HepG2 (cell line): ENCODE measurements around the gene ANKRD37. TPM values are rescaled to one million over a fixed set of nuclear protein-coding genes. Genes with fewer than 3 reads are reported as not detected.

ENCODE experiments used
- GPN1 ChIP-seq: sonication (generic); formaldehyde crosslinking; IDR thresholded peaks from 2 replicates; pipeline ENCODE4 v1.5.1; 2020; ENCODE audit warnings: missing genetic modification reagents, borderline replicate concordance
- GZF1 ChIP-seq: sonication (generic); formaldehyde crosslinking; IDR thresholded peaks from 2 replicates; pipeline ENCODE4 v1.5.1; 2020; ENCODE audit warnings: mild to moderate bottlenecking, missing genetic modification reagents
- HNF1A ChIP-seq, 2 experiments: sonication (generic) in 1 of 2; formaldehyde crosslinking in 1 of 2; IDR thresholded peaks; 2 replicates each; pipeline versions ENCODE4 v1.4.0 to v1.6.1; 2016 to 2020; ENCODE audit warnings: borderline replicate concordance in 1 of 2, low read depth in 1 of 2, mild to moderate bottlenecking in 1 of 2, missing genetic modification reagents in 1 of 2
- HOXA5 ChIP-seq: sonication (generic); formaldehyde crosslinking; IDR thresholded peaks from 2 replicates; pipeline ENCODE4 v1.4.0; 2020; ENCODE audit warnings: missing genetic modification reagents
- KLF11 ChIP-seq: IDR thresholded peaks from 2 replicates; pipeline ENCODE4 v1.6.1; 2016; ENCODE audit warnings: missing compliant biosample characterization
- MTF1 ChIP-seq: sonication (generic); formaldehyde crosslinking; IDR thresholded peaks from 2 replicates; pipeline ENCODE4 v1.5.0; 2020; ENCODE audit warnings: missing genetic modification reagents
- NFE2 ChIP-seq: sonication (generic); formaldehyde crosslinking; IDR thresholded peaks from 2 replicates; pipeline ENCODE4 v1.4.0; 2020; ENCODE audit warnings: missing genetic modification reagents
- NFE2L2 ChIP-seq: fragments of 150-350 bp; IDR thresholded peaks from 2 replicates; pipeline ENCODE4 v1.6.1; 2014; ENCODE audit warnings: low read length
- PHF8 ChIP-seq: sonication (generic); formaldehyde crosslinking; IDR thresholded peaks from 2 replicates; pipeline ENCODE4 v1.5.0; 2020; ENCODE audit warnings: missing genetic modification reagents
- POLR2AphosphoS2 ChIP-seq: IDR thresholded peaks from 2 replicates; pipeline ENCODE4 v1.6.1; 2011; ENCODE audit warnings: low read depth, low read length, improper control_type of control experiment
- PREB ChIP-seq: sonication (generic); formaldehyde crosslinking; IDR thresholded peaks from 2 replicates; pipeline ENCODE4 v1.4.0; 2020; ENCODE audit warnings: missing genetic modification reagents
- SOX5 ChIP-seq: IDR thresholded peaks from 2 replicates; pipeline ENCODE4 v1.6.1; 2016; ENCODE audit warnings: borderline replicate concordance
- TFAP4 ChIP-seq: sonication (generic); IDR thresholded peaks from 2 replicates; pipeline ENCODE4 v1.6.1; 2016; ENCODE audit warnings: low read depth, borderline replicate concordance
- TIGD3 ChIP-seq: sonication (generic); formaldehyde crosslinking; IDR thresholded peaks from 2 replicates; pipeline ENCODE4 v1.5.1; 2020; ENCODE audit warnings: mild to moderate bottlenecking, missing genetic modification reagents, borderline replicate concordance
- ZBTB25 ChIP-seq: IDR thresholded peaks from 2 replicates; pipeline ENCODE4 v1.6.1; 2018; ENCODE audit warnings: missing genetic modification reagents
- ZNF253 ChIP-seq: sonication (generic); formaldehyde crosslinking; IDR thresholded peaks from 2 replicates; pipeline ENCODE4 v1.8.0; 2022; ENCODE audit warnings: mild to moderate bottlenecking, missing genetic modification reagents, borderline replicate concordance
- ZNF331 ChIP-seq: sonication (generic); formaldehyde crosslinking; IDR thresholded peaks from 2 replicates; pipeline ENCODE4 v1.4.0; 2020; ENCODE audit warnings: missing genetic modification reagents
- ZNF543 ChIP-seq: sonication (generic); formaldehyde crosslinking; IDR thresholded peaks from 2 replicates; pipeline ENCODE4 v1.4.0; 2020; ENCODE audit warnings: mild to moderate bottlenecking, missing genetic modification reagents
- ZNF607 ChIP-seq: sonication (generic); formaldehyde crosslinking; IDR thresholded peaks from 2 replicates; pipeline ENCODE4 v1.5.1; 2020; ENCODE audit warnings: missing genetic modification reagents, mild to moderate bottlenecking, borderline replicate concordance
- ZNF713 ChIP-seq: sonication (generic); formaldehyde crosslinking; IDR thresholded peaks from 2 replicates; pipeline ENCODE4 v1.4.0; 2020; ENCODE audit warnings: mild to moderate bottlenecking, missing genetic modification reagents
- ZNF788 ChIP-seq: sonication (generic); formaldehyde crosslinking; IDR thresholded peaks from 2 replicates; pipeline ENCODE4 v1.5.0; 2020; ENCODE audit warnings: mild to moderate bottlenecking, missing genetic modification reagents, borderline replicate concordance
- ZNF816 ChIP-seq: sonication (generic); formaldehyde crosslinking; IDR thresholded peaks from 2 replicates; pipeline ENCODE4 v1.8.0; 2022; ENCODE audit warnings: missing genetic modification reagents, mild to moderate bottlenecking, borderline replicate concordance
- polyA plus RNA-seq, 8 experiments: library from polyadenylated mRNA; depleted of rRNA in 3 of 8; stranded (reverse) in 7 of 8; unstranded in 1 of 8; fragments of >200 nt; fragmentation: Illumina TruSeq in 4 of 8; extraction: Trizol in 4 of 8; gene quantifications; 2 replicates each; pipeline versions ENCODE4 v1.2.1 to v1.2.3, GENCODE V29; 2011 to 2016; ENCODE audit warnings: low read depth in 4 of 8, missing spikeins in 1 of 8, mixed read lengths in 1 of 8; ENCODE audit not compliant: insufficient read depth in 1 of 8
- total RNA-seq, 5 experiments: library from RNA; depleted of rRNA; stranded (reverse); fragments of >200 nt; fragmentation: Illumina TruSeq; extraction: Trizol; gene quantifications; 2 replicates each; pipeline ENCODE4 v1.2.3, GENCODE V29; 2016; ENCODE audit warnings: low read depth in 1 of 5

The ANKRD37 gene
- total and polyA plus RNA-seq, 2 of the 13 experiments (the other 11 are each of a cell fraction or from before 2014, with no cell fraction given): 2.2 to 51.4 TPM

- no peak for TF ChIP-seq HNF1A (IDR thresholded peaks at IDR 0.05; ENCODE audit: low read depth)
- TF ChIP-seq HNF1A (CRISPR knock-in tag; IDR thresholded peaks at IDR 0.05; ENCODE audit: borderline replicate concordance): no peak
- TF ChIP-seq KLF11 (CRISPR knock-in tag): no peak
- TF ChIP-seq GPN1 (CRISPR knock-in tag): no peak
- TF ChIP-seq ZBTB25 (CRISPR knock-in tag): no peak
- TF ChIP-seq TIGD3 (CRISPR knock-in tag): no peak
- no peak for TF ChIP-seq GZF1
- 0 out of 2 replicates have a peak, but pooled peaks have one; percentile 24 for TF ChIP-seq ZNF788
- TF ChIP-seq SOX5 (CRISPR knock-in tag): no peak
- no peak for TF ChIP-seq ZNF713 (CRISPR knock-in tag)
- no peak for TF ChIP-seq NFE2L2
- no peak for TF ChIP-seq ZNF543 (CRISPR knock-in tag)
- TF ChIP-seq HOXA5 (CRISPR knock-in tag): no peak
- TF ChIP-seq ZNF253 (CRISPR knock-in tag): no peak
- no peak for TF ChIP-seq NFE2
- peak; percentile 41; the same call in 1 of the 2 replicates for TF ChIP-seq TFAP4
- no peak; the same call in 1 of the 2 replicates for TF ChIP-seq ZNF607 (CRISPR knock-in tag)
- no peak; the same call in none of the 2 replicates for TF ChIP-seq PHF8
- no peak for TF ChIP-seq POLR2AphosphoS2
- no peak for TF ChIP-seq PREB
- peak; percentile 3; the same call in 1 of the 2 replicates for TF ChIP-seq ZNF331 (CRISPR knock-in tag)
- no peak for TF ChIP-seq MTF1
- TF ChIP-seq ZNF816 (CRISPR knock-in tag): peak; percentile 0; the same call in 1 of the 2 replicates
Measured at GRCh38 chr4:185396724-185397385, at the start of gene ANKRD37 (continued).
